HG03039 (cell line): Measurements from ENCODE around the gene TMED6.
"Not testable (repeated sequence)": the region's sequence is repeated elsewhere in the genome, so short reads cannot be mapped to it uniquely, and the experiment has no call there.

Source experiments
- ATAC-seq: cut with Tn5 transposase; IDR thresholded peaks from one replicate; pipeline ENCODE4 v1.9.1; 2021; ENCODE audit warnings: mild to moderate bottlenecking, moderate library complexity; ENCODE audit not compliant: unreplicated experiment

Gene TMED6

GRCh38 chr16:69363281-69363717, 11.7 kb upstream of the TMED6 start:
- ATAC-seq: no peak

- ATAC-seq: not testable (repeated sequence)
Measured at GRCh38 chr16:69360070-69360469, 8.5 kb upstream of the TMED6 start.

- no peak for ATAC-seq
Measured at GRCh38 chr16:69350536-69351133, 951 bp downstream of the TMED6 start.

GRCh38 chr16:69349536-69349935, 2.0 kb downstream of the TMED6 start:
- ATAC-seq: no peak

GRCh38 chr16:69348222-69348621, 3.4 kb downstream of the TMED6 start:
- ATAC-seq: no peak

GRCh38 chr16:69346683-69347082, 4.9 kb downstream of the TMED6 start:
- no peak for ATAC-seq

- no peak for ATAC-seq
Measured at GRCh38 chr16:69345923-69346322, 5.7 kb downstream of the TMED6 start.

- ATAC-seq: no peak
Measured at GRCh38 chr16:69344171-69344570, 7.4 kb downstream of the TMED6 start.

GRCh38 chr16:69340095-69340644, 11.4 kb downstream of the TMED6 start:
- ATAC-seq: no peak

GRCh38 chr16:69339289-69340094, 12.1 kb downstream of the TMED6 start, which contains the start of the genes COG8 and NIP7:
Gene COG8 (minus strand): TSS chr16:69339564. CDS start chr16:69339552, 12 bp downstream.
Gene NIP7 (plus strand): TSS chr16:69339772. CDS start chr16:69339830, 58 bp downstream.
- ATAC-seq: peak; percentile 79

- ATAC-seq: no peak
Measured at GRCh38 chr16:69338557-69339288, 12.9 kb downstream of the TMED6 start.

- no peak for ATAC-seq
Measured at GRCh38 chr16:69334696-69335095, 16.9 kb downstream of the TMED6 start.

- ATAC-seq: peak; percentile 89
Measured at GRCh38 chr16:69330286-69331109, 21.1 kb downstream of the TMED6 start, which contains the start of gene PDF. Gene PDF (minus strand): TSS chr16:69330588. CDS start chr16:69330570, 18 bp downstream.

- peak; percentile 26 for ATAC-seq
Measured at GRCh38 chr16:69329369-69330285, 22.0 kb downstream of the TMED6 start.

GRCh38 chr16:69328854-69329316, 22.7 kb downstream of the TMED6 start:
- no peak for ATAC-seq

- ATAC-seq: no peak
Measured at GRCh38 chr16:69327585-69328310, 23.8 kb downstream of the TMED6 start.

- ATAC-seq: no peak
Measured at GRCh38 chr16:69326172-69326873, 25.3 kb downstream of the TMED6 start.

GRCh38 chr16:69325784-69326171, 25.8 kb downstream of the TMED6 start:
- no peak for ATAC-seq
